Measurements from ENCODE around the gene CATSPERD.

DNA sequence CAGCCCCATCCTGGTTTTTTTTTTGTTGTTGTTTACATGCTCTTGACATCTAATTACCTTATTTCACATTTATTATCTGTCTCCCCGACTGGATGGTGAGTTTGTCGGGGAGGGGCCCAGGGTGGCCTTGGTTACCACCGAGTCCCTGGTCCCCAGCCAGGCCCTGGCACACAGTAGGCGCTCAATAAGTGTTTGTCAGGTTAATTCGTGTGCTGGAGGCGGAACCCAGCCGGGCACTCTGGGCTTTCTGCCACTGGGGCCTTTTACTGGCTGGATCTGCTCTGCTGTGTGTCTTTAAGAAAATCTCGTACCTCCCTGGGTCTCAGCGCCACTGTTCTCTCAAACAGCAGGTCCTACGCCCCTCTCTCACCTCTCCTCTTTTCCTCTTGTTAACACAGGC lies 89.0 kb downstream of the CATSPERD start:
- TF ChIP-seq EZH2 (IDR thresholded peaks at IDR 0.05) (no peak), FOXP2 (optimal IDR thresholded peaks at IDR 0.05; ENCODE audit: control extremely low read depth, extremely low read length, insufficient read depth) (no peak), POLR2AphosphoS5 (IDR thresholded peaks at IDR 0.05; ENCODE audit: borderline replicate concordance, low read depth, low read length) (no peak)
